OCI-LY1 (cell line): ENCODE measurements around the gene SYNDIG1.

Experiments
- H2AFZ ChIP-seq: fragments of 200-600 bp; sonication (generic), shearing (Covaris generic); 2 replicates; pipeline ENCODE4 v1.6.0; 2014; ENCODE audit warnings: antibody characterized with exemption, mild to moderate bottlenecking, low read length
- H3F3A ChIP-seq: fragments of 200-600 bp; sonication (generic), shearing (Covaris generic); 2 replicates; pipeline ENCODE4 v1.6.0; 2014; ENCODE audit warnings: mild to moderate bottlenecking, antibody characterized with exemption, low read length, moderate library complexity; ENCODE audit not compliant: insufficient read depth
- H3K27ac ChIP-seq: fragments of 200-600 bp; sonication (generic); 2 replicates; pipeline ENCODE4 v1.5.1; 2014; ENCODE audit warnings: low read length, mixed run types, mild to moderate bottlenecking, low read depth; ENCODE audit not compliant: poor library complexity, severe bottlenecking
- H3K27me3 ChIP-seq: fragments of 200-600 bp; sonication (generic); 2 replicates; pipeline ENCODE4 v1.6.0; 2014; ENCODE audit warnings: antibody characterized with exemption, mild to moderate bottlenecking, low read length, moderate library complexity; ENCODE audit not compliant: insufficient read depth
- H3K36me3 ChIP-seq: fragments of 200-600 bp; sonication (generic); 2 replicates; pipeline ENCODE4 v1.6.1; 2014; ENCODE audit warnings: mild to moderate bottlenecking, antibody characterized with exemption, low read length, moderate library complexity, mixed read lengths; ENCODE audit not compliant: insufficient read depth
- H3K4me1 ChIP-seq: fragments of 200-600 bp; sonication (generic); 2 replicates; pipeline ENCODE4 v1.5.1; 2014; ENCODE audit warnings: mild to moderate bottlenecking, low read length, moderate library complexity; ENCODE audit not compliant: insufficient read depth, severe bottlenecking
- H3K4me2 ChIP-seq: fragments of 200-600 bp; sonication (generic), shearing (Covaris generic); 2 replicates; pipeline ENCODE4 v1.6.1; 2014; ENCODE audit warnings: low read length
- H3K4me3 ChIP-seq: fragments of 200-600 bp; sonication (generic); 2 replicates; pipeline ENCODE4 v1.5.1; 2014; ENCODE audit warnings: low read length, low read depth, mild to moderate bottlenecking, mixed read lengths; ENCODE audit not compliant: poor library complexity, severe bottlenecking
- H3K79me2 ChIP-seq: fragments of 200-600 bp; shearing (Covaris generic); 2 replicates; pipeline ENCODE4 v1.6.1; 2016; ENCODE audit warnings: mixed run types, low read length, mixed read lengths; ENCODE audit not compliant: insufficient read depth
- H3K9ac ChIP-seq: fragments of 200-600 bp; sonication (generic), shearing (Covaris generic); 2 replicates; pipeline ENCODE4 v1.6.1; 2014; ENCODE audit warnings: mild to moderate bottlenecking, low read length, mixed read lengths
- H3K9me2 ChIP-seq: fragments of 200-600 bp; sonication (generic), shearing (Covaris generic); 2 replicates; pipeline ENCODE4 v1.6.1; 2014; ENCODE audit warnings: low read depth, mild to moderate bottlenecking, low read length, mixed read lengths
- H3K9me3 ChIP-seq: fragments of 200-600 bp; shearing (Covaris generic); 2 replicates; pipeline ENCODE4 v1.6.1; 2014; ENCODE audit warnings: low read length, mixed read lengths
- H4K20me1 ChIP-seq: fragments of 200-600 bp; sonication (generic), shearing (Covaris generic); 2 replicates; pipeline ENCODE4 v1.6.0; 2016; ENCODE audit warnings: mild to moderate bottlenecking, low read length; ENCODE audit not compliant: insufficient read depth
- CTCF ChIP-seq: fragments of 200-600 bp; sonication (generic), shearing (Covaris generic); IDR thresholded peaks from 2 replicates; pipeline ENCODE4 v1.5.1; 2017; ENCODE audit warnings: mild to moderate bottlenecking, antibody characterized with exemption, low read length, moderate library complexity, mixed read lengths
- EZH2 ChIP-seq: fragments of 200-600 bp; sonication (generic), shearing (Covaris generic); IDR thresholded peaks from 2 replicates; pipeline ENCODE4 v1.8.0; 2017; ENCODE audit warnings: borderline replicate concordance, mixed run types, mild to moderate bottlenecking, antibody characterized with exemption, low read length, moderate library complexity, mixed read lengths

Gene SYNDIG1

GRCh38 chr20:24493661-24494459, 24.4 kb downstream of the SYNDIG1 start:
- Histone ChIP-seq H3K27ac (no peak overlapping the region), H3K36me3 (no peaks in the 10 kb centered on the region), H3K9ac (no peak overlapping the region), H3K4me2 (no peak overlapping the region), H3K79me2 (no peaks in the 10 kb centered on the region), H3F3A (no peaks in the 10 kb centered on the region), H4K20me1 (no peaks in the 10 kb centered on the region), H3K4me3 (no peak overlapping the region), H3K9me3 (no peaks in the 10 kb centered on the region), H3K27me3 (no peaks in the 10 kb centered on the region), H2AFZ (no peak overlapping the region), H3K9me2 (no peaks in the 10 kb centered on the region), H3K4me1 (no peaks in the 10 kb centered on the region)
- no peak for TF ChIP-seq CTCF

GRCh38 chr20:24494460-24494920, 25.1 kb downstream of the SYNDIG1 start:
- Histone ChIP-seq H3K4me3 (no peak overlapping the region), H3K9me2 (no peaks in the 10 kb centered on the region), H3K4me2 (no peak overlapping the region), H3F3A (no peaks in the 10 kb centered on the region), H3K27me3 (no peaks in the 10 kb centered on the region), H3K27ac (no peak overlapping the region), H2AFZ (no peak overlapping the region), H3K9me3 (no peaks in the 10 kb centered on the region), H3K4me1 (no peaks in the 10 kb centered on the region), H4K20me1 (no peaks in the 10 kb centered on the region), H3K9ac (no peak overlapping the region), H3K36me3 (no peaks in the 10 kb centered on the region), H3K79me2 (no peaks in the 10 kb centered on the region)
- no peak for TF ChIP-seq EZH2
- no peak for TF ChIP-seq CTCF

- no peaks in the 10 kb centered on the region for H3F3A ChIP-seq
- no peaks in the 10 kb centered on the region for H4K20me1 ChIP-seq
- no peaks in the 10 kb centered on the region for H3K79me2 ChIP-seq
- H2AFZ ChIP-seq: no peak overlapping the region
- no peaks in the 10 kb centered on the region for H3K27me3 ChIP-seq
- H3K9me2 ChIP-seq: no peaks in the 10 kb centered on the region
- no peak overlapping the region for H3K4me2 ChIP-seq
- H3K4me1 ChIP-seq: no peaks in the 10 kb centered on the region
- H3K9me3 ChIP-seq: no peaks in the 10 kb centered on the region
- no peak overlapping the region for H3K4me3 ChIP-seq
- no peak overlapping the region for H3K27ac ChIP-seq
- no peak for TF ChIP-seq CTCF
- no peak overlapping the region for H3K9ac ChIP-seq
- H3K36me3 ChIP-seq: no peaks in the 10 kb centered on the region
Observed at GRCh38 chr20:24495266-24495665, 25.8 kb downstream of the SYNDIG1 start.
